Measurements from ENCODE around the gene SMIM3. TPM values are rescaled to one million over a fixed set of nuclear protein-coding genes. Genes with fewer than 3 reads are reported as not detected.

The SMIM3 gene
- total and polyA plus RNA-seq, 2 of the 8 experiments (the other 6 are each of a cell fraction or from before 2014, with no cell fraction given): 10.4 to 15.7 TPM

GRCh38 chr5:150780816-150781221 is 2.3 kb downstream of the SMIM3 start:
- H2BK15ac ChIP-seq (ENCODE audit: low read length): no peak overlapping the region
- ChIA-PET POLR2A (ENCODE audit: partially characterized antibody) (interaction anchor here (1.5 to 2.1 kb wide), 2 partner anchors 22 to 331 kb away, joined by 7 to 10 read pairs; partner anchors contain the start of genes DCTN4 and RPS14), CTCF (ENCODE audit: partially characterized antibody) (interaction anchor here (1.2 to 6.5 kb wide), 5 partner anchors 18 to 370 kb away, joined by 3 to 40 read pairs (median 4); no protein-coding TSS in a partner anchor)
- H3K23me2 ChIP-seq (ENCODE audit: low read depth, low read length): peaks cover 7% of the 10 kb centered on the region; the same call in 1 of the 2 replicates
- WGBS, 2 experiments (ENCODE audit: extremely low coverage in 1 of 2, insufficient coverage in 1 of 2, insufficient read length in 1 of 2, insufficient replicate concordance in 2 of 2, low coverage in 1 of 2, low lambda C conversion rate in 2 of 2, missing lambda C conversion rate in 1 of 2): 86% methylated on average over 5 of the region's 5 CpGs; no CpG with 5 or more reads in 1 of the 2 experiments
- H4K91ac ChIP-seq (replicated peaks; ENCODE audit: insufficient read length, low read length): no peak overlapping the region
- H2BK120ac ChIP-seq (replicated peaks; ENCODE audit: low read depth, low read length): no peak overlapping the region
- no peak overlapping the region for H2BK5ac ChIP-seq (ENCODE audit: low read depth, low read length)
- H3K9me3 ChIP-seq (ENCODE audit: insufficient read depth in 2 of 2, low read depth in 1 of 2, low read length in 1 of 2): no peaks in the 10 kb centered on the region; a peak in 2 of 4 replicates
- H3K4me3 ChIP-seq (ENCODE audit: extremely low read depth in 1 of 4, insufficient read depth in 2 of 4, low read depth in 3 of 4, low read length in 4 of 4): no peak overlapping the region
- H3K18ac ChIP-seq (ENCODE audit: extremely low read depth, low read length): no peak overlapping the region
- H3K14ac ChIP-seq (ENCODE audit: insufficient read length): no peak overlapping the region
- no peak for FAIRE-seq
- H3K79me1 ChIP-seq (ENCODE audit: low read depth, low read length): no peaks in the 10 kb centered on the region
- peaks cover 6 to 19% (median 10%) of the 10 kb centered on the region in 4 experiments; a peak in 5 of 7 replicates for H3K4me1 ChIP-seq (replicated peaks in 1 of 4; ENCODE audit: control insufficient read depth in 3 of 4, insufficient read depth in 4 of 4, low read length in 3 of 4)
- no peak overlapping the region for H2BK20ac ChIP-seq (ENCODE audit: low read length)
- no peak overlapping the region for H3K27ac ChIP-seq (ENCODE audit: low read depth, low read length)
- H3K79me2 ChIP-seq (ENCODE audit: control insufficient read depth in 1 of 2, insufficient read depth in 2 of 2, low read length in 2 of 2): 0 out of 4 replicates have a peak, but pooled peaks cover 0 to 3% of the 10 kb centered on the region in 2 experiments
- H3K27me3 ChIP-seq (replicated peaks in 1 of 4; ENCODE audit: control insufficient read depth in 3 of 4, extremely low read depth in 1 of 4, insufficient read depth in 3 of 4, low read length in 3 of 4): peaks cover 0 to 7% (median 0%) of the 10 kb centered on the region in 4 experiments; a peak in 3 of 7 replicates
- H3K56ac ChIP-seq (replicated peaks; ENCODE audit: insufficient read length, low read depth, low read length): no peak overlapping the region
- no peak overlapping the region for H4K8ac ChIP-seq (ENCODE audit: extremely low read depth, insufficient read depth, low read length)
- H3K23ac ChIP-seq (ENCODE audit: insufficient read length): no peak overlapping the region
- no peak overlapping the region for H4K5ac ChIP-seq (ENCODE audit: insufficient read length, low read depth, low read length)
- no peak overlapping the region for H2AFZ ChIP-seq (ENCODE audit: low read length)
- no peak for DNase-seq (ENCODE audit: low read depth in 1 of 2, low spot score in 2 of 2)
- no peak overlapping the region for H3K4me2 ChIP-seq (ENCODE audit: insufficient read depth in 1 of 2, low read depth in 2 of 2, low read length in 2 of 2)
- H3K4ac ChIP-seq (replicated peaks; ENCODE audit: insufficient read length, low read depth, low read length): no peak overlapping the region
- H3K9ac ChIP-seq (replicated peaks in 1 of 4; ENCODE audit: extremely low read depth in 1 of 4, low read depth in 3 of 4, low read length in 3 of 4): no peak overlapping the region
- H2BK12ac ChIP-seq (ENCODE audit: low read depth, low read length): no peak overlapping the region
- no peaks in the 10 kb centered on the region for H4K20me1 ChIP-seq (replicated peaks in 1 of 2; ENCODE audit: control insufficient read depth in 1 of 2, insufficient read depth in 2 of 2, low read length in 2 of 2)
- 0 out of 8 replicates have a peak, but pooled peaks cover 0 to 3% (median 0%) of the 10 kb centered on the region in 4 experiments for H3K36me3 ChIP-seq (ENCODE audit: control insufficient read depth in 2 of 4, insufficient read depth in 4 of 4, low read length in 3 of 4)
- no peak overlapping the region for H2AK5ac ChIP-seq (ENCODE audit: low read depth, low read length)
- TF ChIP-seq RFX5 (IDR thresholded peaks at IDR 0.05; ENCODE audit: borderline replicate concordance, low read depth, low read length): no peak
- no peak for TF ChIP-seq PHF8 (conservative IDR thresholded peaks at IDR 0.05; ENCODE audit: low read depth, low read length)
- TF ChIP-seq CREB1 (IDR thresholded peaks at IDR 0.05): no peak
- no peak for TF ChIP-seq CHD2 (IDR thresholded peaks at IDR 0.05; ENCODE audit: low read length)
- no peak for TF ChIP-seq TBP (IDR thresholded peaks at IDR 0.05; ENCODE audit: low read depth, low read length)
- no peak for TF ChIP-seq GABPA (IDR thresholded peaks at IDR 0.05; ENCODE audit: borderline replicate concordance, insufficient read depth, low read length)
- no peak for TF ChIP-seq SP4 (IDR thresholded peaks at IDR 0.05; ENCODE audit: low read length)
- no peak for TF ChIP-seq KDM1A (IDR thresholded peaks at IDR 0.05; ENCODE audit: borderline replicate concordance, low read length)
- no peak for TF ChIP-seq EP300 (IDR thresholded peaks at IDR 0.05; ENCODE audit: borderline replicate concordance in 1 of 2, low read depth in 2 of 2, low read length in 2 of 2)
- no peak for TF ChIP-seq EGR1 (IDR thresholded peaks at IDR 0.05; ENCODE audit: borderline replicate concordance, low read depth, low read length)
- TF ChIP-seq SIRT6 (IDR thresholded peaks at IDR 0.05; ENCODE audit: low read length): no peak
- no peak for TF ChIP-seq CHD1 (IDR thresholded peaks at IDR 0.05; ENCODE audit: low read depth, low read length)
- no peak for TF ChIP-seq ATF3 (IDR thresholded peaks at IDR 0.05; ENCODE audit: insufficient read depth, low read depth, low read length)
- no peak for TF ChIP-seq CBX5 (IDR thresholded peaks at IDR 0.05; ENCODE audit: low read depth, low read length)
